ENCODE results near the gene BRF1. TPM values are rescaled to one million over a fixed set of nuclear protein-coding genes. Genes with fewer than 3 reads are reported as not detected.

BRF1 gene
- polyA plus RNA-seq, 1 donor = 29.7 TPM

DNA sequence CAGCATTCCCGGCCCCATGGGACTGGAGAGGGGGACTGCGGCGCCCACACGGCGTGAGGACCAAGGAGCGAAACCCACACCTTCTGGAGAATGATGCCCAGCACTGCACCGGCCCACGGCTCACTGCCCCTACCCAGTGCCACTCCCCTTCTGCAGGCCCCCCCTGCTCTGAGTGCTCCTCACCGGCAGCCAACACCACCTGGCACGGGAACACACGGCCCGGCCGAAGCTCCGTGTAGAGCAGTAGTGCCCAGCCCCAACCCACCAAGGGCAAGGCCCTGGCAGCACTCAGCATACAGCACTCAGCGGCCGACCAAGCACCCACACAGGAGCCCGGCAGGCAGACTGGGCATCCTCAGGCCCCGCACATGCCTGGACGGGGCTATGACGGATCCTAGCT, 39.0 kb downstream of the BRF1 start:
- no peak for DNase-seq

DNA sequence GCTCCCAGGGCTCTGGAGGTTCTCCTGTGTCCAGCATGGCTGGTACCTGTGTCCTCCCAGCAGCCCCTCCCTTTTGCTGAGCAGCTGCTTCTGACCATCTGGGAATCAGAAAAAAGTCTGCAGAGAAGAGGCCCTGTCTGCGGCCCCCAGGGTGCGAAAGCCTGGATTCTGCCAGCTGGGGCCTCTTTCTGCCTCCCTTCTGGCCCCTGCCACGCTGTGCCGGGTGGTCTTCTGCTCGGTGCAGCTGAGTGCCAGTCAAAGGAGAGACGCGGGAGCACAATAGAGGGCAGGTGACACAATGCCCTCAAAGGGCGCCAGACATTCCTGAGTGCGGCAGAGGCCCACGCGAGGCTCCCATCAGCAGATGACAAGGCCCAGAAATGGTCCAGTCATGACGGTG, 39.8 kb downstream of the BRF1 start:
- DNase-seq = no peak

DNA sequence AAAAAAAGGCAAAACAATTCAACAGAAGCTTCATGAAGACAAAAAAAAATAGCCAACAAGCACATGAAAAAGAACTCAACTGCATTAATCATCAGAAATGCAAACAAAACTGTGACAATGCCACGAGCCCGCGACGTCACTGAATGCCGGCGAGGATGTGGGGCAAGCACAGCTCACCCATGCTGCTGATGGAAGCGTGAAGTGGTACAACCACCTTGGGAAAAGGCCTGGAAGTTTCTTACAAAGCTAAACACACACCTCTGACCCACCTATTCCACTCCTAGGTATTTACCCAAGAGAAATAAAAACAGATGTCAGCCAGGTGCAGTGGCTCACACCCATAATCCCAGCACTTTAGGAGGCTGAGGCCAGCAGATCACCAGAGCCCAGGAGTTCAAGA, 42.0 kb downstream of the BRF1 start:
- no peak for DNase-seq

DNA sequence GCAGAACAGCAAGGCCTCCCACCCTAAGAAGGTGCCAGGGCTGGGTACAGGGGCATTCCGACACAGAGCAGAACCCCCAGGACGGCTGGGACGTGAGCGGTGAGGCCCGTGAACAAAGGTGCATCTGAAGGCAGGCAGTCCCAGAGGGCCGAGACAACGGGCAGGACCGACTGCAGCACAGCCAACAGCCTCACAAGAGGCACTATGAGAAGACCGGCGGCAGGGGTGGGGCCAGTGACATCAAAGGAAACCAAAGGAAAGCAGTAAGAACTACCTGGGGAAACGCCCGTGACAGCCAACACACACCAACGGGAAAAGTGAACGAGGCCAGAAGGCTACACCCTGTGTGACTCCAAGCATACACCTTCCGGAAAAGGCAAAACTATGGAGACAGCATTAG, 43.3 kb downstream of the BRF1 start:
- DNase-seq = no peak

DNA sequence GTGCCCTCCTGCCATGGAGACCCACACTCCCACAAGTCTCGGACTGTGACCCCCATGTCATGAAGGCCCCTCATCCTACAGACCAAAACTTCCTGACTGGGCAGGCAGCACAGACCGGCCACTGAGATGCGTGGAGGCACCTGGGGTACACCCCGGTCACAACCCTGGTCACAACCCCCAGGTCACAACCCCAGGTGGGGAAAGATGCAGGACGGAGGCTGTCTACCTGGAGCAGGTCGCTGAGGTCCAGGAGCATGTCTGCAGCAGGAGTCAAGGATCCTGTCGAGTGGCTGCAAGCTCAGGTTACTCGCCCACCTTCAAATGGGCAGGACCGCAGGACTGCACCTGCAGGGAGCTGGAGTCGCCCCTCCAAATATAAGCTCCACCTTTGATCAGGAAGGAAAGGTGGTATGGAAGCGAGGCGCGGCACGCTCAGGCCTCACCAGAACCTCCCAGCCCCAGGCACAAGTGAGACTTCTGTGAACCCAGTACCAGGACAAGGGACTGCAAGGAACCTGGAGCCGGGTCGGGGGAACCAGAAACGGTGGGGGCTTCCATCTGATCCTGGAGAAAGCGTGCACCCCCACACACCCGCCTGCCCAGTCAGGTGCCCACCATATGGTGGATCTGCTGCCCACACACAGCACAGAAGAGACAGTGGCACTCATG, 44.4 kb downstream of the BRF1 start:
- no peak for DNase-seq

DNA sequence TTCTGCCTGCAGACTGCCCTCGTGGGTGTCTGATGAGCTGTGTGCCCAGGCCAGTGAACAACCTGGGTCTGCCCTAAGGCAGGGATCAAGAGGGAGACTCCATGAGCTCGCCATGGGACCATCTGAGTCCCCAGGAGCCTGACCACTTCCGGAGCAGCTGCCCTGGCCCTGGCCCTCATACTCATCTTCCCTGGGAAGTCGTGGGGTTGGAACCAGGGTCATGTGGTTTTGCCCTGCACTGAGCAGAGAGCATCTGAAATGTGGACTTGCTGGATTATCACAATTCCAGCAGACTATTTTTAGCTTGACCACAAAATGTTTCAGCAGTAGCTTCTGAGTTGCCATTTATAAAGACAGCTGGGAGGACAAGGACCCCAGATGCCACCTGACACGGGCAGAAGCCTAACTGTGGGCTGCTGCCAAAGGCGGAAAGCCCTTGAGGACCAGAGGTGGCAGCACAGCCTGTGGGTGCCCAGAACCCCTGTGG, 45.7 kb downstream of the BRF1 start:
- DNase-seq = no peak

DNA sequence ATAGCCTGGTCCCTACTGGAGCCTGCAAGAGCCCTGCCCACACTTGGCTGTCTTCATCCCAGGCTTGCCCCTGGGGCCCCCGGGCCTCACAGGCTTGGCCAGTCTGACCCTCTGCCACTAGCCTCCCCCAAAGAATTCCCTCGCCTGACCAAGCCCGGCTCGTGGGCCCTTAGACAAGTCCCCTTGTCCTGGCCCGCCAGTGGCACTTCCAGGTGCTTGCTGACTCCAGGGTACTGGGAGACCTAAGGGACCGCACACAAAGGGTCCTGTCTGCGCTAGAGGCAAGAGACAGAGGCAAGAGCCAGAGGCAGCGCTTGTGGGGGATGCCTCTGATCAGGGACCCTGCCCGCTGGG, 47.5 kb downstream of the BRF1 start:
- DNase-seq = no peak

DNA sequence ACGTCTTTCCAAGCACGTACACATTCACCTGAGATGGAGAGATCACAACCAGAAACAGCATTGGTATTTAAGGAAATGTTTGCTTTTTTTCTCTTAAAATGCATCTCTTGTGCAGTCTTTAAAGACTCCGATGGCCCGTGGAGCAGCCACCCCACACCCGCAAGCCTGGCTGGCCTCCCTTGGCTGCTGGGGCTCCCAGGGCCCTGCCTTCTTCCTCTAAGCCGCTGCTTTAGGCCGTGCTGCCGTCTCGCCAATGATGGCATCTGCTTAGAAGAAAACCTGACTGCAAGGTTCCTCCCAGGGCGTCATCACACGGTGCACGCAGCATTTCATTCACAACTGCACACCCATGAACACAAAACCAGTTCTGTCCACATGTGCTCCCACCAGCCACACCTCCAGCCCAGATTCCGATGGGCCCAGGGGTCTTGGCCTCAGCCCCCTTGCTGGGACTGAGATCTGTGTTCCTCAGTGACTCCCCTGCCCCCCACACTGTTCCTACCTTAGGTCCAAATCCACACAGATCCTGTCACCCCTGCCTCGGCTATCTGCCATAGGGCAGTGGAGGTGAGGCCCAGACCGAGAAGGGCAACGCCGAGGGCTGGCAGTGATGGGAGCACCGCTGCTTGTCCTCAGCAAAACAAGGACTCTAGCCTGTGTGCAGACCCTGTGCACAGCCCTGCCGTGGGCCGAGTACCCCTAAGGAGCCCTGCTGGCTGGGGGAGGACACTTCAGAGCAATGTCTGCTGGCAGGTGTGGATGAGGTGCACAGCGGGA, 48.1 kb downstream of the BRF1 start:
- no peak for DNase-seq

DNA sequence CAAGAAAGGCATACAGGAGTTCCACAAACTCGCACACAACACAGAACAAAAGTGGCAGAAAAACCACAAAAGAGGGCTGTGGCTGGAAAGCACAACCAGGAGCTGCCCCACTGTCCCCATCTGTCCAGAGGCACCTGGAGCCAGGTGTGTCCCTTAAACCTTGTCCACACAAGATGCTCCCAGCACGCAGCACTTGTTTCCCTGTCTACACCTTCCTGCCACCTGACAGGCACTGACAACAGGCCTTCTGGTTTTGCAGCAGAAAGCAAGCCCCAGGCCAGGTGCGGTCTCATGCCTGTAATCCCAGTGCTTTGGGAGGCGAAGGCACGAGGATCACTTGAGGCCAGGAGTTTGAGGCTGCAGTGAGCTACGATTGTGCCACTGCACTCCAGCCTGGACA, 48.9 kb downstream of the BRF1 start:
- no peak for DNase-seq

DNA sequence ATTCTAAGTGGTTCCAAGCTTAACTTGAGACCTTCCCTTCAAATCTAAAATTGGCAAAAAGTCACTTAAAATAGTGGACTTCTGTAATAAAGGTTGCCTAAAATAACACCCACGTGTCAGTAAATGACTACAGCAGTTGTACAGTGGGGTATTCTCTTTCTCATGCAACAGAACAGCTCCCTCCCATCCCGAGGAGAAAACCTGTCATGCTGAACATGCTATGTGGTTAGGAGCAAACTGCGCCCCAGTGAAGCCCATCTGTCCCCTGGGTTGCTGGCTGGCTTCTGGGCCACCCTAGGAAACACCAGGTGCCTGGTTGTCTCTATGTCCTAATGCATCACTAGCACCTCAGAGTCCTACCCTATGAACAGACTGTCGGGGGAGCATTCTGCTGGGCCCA, 49.8 kb downstream of the BRF1 start:
- no peak for DNase-seq

DNA sequence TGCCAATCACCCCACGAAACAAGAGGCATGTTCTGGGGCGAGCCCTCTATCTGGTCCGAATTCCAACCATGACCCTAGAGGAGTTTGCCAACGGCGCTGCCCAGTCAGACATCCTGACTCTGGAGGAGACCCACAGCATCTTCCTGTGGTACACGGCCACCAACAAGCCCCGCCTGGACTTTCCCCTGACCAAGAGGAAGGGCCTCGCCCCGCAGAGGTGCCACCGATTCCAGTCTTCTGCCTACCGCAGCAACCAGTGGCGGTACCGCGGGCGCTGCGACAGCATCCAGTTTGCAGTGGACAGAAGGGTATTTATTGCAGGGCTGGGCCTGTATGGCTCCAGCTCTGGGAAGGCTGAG, 50.8 kb downstream of the BRF1 start:
- no peak for DNase-seq

DNA sequence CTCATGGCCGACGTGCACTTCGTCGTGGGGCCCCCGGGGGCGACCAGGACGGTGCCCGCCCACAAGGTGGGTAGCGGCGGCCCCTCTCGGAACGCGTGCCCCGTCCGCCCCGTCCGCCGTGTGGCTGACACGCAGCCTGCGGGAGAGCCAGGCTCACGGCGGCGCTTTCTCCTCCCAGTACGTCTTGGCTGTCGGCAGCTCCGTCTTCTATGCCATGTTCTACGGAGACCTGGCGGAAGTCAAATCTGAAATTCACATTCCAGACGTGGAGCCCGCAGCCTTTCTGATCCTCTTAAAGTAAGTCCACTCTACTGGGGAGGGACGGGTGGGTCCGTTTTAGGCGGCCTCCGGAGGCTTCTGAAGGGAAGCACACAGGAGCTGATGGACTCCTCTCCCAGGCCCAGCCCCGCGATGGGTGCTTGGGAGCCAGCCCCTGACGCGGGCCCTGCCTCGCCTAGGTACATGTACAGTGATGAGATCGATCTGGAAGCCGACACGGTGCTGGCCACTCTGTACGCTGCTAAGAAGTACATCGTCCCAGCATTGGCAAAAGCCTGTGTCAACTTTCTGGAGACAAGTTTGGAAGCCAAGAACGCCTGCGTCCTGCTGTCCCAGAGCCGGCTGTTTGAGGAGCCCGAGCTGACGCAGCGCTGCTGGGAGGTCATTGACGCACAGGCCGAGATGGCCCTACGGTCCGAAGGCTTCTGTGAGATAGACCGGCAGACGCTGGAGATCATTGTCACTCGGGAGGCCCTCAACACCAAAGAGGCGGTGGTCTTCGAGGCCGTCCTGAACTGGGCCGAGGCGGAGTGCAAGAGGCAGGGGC, 51.4 kb downstream of the BRF1 start:
- no peak for DNase-seq

DNA sequence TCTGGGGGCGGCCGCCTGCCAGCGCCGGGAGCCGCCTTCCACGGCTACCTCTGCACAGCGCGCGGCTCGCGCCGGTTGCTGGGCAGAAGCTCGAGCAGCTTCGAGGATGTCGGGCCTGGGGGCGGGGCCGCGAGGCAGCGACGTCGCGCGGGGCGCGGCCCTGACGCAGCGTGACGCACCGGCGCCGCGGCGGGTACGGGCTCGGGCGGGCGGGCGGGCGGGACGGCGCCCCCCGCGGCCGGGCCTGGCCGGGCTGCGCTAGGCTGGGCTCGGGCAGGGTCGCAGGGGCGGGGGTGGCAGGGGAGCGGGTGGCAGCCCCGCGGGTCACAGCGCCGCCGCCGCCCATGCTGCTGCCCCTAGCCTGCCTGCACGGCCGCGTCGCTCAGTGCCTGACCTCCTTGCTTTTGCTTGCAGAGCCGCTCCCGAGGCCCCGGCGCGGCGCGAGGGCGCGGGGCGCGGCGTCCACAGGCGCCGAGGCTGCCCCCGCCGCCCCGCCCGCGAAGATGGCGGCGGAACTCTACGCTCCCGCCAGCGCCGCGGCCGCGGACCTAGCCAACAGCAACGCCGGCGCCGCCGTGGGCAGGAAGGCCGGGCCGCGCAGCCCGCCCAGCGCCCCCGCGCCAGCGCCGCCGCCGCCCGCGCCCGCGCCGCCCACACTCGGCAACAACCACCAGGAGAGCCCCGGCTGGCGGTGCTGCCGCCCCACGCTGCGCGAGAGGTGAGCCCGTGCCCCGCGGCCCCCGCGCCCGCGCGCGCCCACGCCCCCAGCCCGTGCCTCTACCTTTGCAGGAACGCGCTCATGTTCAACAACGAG, 52.2 kb downstream of the BRF1 start, which contains the start of gene BTBD6:
TSS of gene BTBD6 (plus strand) at position 166 of the 814 bp plus-strand sequence. CDS start at position 345, 179 bp downstream.
- DNase-seq = peak; percentile 93

DNA sequence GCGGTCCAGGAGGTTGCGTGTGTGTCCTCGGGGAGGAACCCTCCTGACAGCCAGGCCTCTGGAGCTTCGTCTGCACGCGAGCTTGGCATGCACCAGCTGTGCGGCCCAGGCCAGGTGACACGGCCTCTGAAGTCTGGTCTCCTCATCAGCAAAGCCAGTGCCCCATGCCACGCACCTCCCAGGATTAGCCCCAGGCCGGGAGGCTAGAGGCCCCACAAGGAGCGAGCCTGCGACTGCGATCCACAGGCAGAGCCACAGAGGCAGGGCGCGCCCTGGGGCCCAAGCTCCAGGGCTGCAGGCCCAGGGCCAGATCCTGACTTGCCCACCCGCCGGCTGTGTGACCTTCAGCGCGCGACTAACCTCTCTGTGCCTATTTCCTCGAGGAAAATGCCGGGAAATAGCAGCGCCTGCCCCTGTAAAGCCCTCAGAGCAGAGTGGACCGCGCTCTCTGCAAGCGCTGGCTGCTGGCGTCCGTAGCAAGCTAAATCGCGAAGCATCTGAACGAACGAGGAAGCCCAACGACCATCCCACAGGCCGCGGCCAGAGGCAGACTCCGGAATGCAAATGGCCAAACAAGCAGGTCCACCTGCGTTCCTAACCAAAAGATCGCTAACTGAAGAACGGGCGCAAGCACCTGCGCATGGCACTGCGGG, 53.0 kb downstream of the BRF1 start:
- no peak for DNase-seq

DNA sequence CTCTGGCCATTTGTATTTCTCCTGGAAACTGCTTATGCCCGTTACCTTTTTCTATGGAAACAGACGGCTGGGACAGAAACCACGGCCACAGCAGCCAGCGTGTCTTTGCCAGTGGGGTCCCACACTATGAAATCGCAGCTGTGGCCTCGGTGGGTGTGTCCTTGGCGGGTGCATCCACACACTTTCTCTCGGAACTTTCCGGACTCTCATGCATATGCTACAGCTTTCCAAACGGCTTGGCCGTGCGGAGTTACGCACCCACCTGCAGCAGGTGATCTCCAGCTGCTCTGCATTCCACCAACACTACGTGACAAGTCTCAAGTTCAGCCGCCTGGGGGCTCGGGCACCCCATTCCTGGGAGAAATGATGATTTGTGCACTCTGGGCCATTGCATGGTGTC, 53.8 kb downstream of the BRF1 start:
- DNase-seq = no peak

DNA sequence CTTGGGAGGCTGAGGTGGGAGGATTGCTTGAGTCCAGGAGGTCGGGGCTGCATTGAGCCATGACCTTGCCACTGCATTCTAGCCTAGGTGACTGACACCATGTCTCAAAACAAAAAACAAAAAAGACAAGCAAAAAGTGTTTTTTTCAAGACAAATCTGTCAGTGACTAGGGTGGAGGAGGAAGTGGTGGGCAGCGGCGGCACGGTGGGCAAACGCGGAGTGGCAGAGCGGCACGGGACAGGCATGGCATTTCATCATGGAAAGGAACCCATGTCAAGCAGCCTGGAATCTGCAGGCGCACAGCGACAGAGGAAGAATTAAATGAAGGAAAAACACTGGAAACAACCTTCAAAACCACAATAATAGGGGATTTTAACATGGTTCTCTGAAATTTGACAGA, 56.5 kb downstream of the BRF1 start:
- no peak for DNase-seq

DNA sequence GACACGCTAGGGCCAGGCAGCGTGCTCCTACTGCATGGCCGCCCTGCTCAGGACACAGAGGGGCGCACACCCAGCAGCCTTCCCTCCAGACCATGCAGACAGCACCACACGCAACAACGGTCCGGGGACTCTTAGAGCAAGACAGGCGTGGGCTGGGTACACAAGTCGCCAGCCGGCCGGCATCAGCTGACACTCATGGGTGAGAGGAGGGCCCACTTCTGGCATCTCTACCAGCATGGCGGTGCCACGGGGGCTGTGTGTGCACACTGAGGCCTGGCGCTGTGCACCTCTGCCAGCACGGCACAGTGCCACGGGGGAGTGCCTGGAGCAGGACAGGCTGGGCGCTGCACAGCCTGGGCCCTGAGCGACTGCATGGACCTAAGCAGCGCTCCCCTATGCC, 59.2 kb downstream of the BRF1 start:
- no peak for DNase-seq

DNA sequence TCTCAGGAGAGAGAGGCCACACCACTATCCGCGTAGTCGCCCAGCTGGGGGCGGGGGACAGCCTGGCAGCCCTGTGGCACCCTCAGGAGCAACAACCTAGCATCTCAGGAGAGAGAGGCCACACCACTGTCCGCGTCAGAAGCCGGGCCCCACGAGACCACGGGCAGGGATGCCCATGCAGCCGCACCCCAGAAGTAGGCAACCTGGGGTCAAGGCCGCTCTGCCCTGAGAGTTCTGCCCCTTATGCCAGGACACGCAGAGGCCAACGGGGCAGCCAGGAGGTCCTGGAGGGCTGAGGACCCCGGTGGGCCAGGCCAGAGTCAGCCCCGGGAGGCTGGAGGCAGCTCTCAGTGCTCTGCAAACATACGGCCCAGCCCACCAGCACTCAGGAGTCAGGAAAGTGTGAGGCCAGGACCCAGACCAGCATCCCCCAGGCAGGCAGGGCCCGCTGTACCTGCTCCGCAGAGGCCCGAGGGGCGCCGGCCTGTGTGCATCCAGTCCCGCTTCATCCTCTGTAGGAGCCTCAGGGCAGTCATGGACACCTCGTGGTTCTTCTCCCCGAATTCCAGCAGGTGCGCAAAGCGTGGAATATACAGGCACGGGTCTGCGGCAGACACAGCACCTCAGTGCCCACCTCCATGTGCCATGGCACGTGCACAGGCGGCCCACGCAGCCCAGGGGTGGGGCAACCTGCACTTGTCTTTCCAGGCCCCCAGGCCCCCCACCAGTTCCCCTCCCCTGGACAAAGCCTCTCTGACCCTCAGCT, 59.8 kb downstream of the BRF1 start:
- no peak for DNase-seq

DNA sequence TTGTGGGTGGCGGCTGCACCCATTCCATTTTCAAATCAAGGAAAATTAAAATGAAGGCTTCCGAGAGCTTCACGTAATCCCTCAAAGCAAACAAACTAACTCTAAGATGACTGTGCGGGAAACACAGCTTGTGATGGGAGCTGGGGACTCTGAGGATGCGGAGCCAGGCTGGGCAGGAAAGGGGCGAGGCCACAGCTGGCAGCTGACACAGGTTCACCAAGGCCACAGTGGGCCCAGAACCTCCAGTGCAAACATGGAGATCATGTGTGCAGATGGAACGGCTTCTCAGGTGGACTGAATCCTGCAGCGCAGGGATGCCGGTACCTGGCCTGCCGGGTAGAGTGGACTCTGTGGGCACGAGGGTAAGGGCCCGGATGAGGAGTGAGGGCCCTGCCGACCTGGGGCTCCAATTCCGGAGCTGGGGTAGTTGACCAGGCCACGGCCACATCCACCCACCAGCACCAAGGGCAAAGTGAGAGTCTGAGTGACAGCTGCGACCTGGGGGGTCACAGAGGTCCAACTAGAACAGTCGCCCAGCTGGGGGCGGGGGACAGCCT, 71.6 kb downstream of the BRF1 start:
- no peak for DNase-seq

DNA sequence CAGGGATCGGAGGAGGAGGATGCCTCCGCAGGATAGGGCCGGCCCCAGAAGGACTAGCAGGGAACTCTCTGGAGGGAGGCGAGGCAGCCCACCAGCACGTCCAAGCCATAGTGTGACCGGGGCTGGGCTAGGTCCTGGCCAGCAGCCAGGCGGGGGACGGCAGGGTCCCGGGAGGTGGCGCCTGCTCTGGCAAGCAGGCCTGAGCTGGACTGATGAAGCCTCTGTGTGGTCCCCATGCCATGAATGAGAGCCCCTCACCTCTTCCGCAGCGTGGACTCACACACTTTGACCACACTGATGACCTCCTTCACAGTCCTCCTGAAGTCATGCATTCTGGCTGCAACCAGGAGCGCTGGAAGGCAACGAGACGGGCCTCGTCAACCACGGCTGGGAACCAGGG, 72.2 kb downstream of the BRF1 start:
- no peak for DNase-seq

DNA sequence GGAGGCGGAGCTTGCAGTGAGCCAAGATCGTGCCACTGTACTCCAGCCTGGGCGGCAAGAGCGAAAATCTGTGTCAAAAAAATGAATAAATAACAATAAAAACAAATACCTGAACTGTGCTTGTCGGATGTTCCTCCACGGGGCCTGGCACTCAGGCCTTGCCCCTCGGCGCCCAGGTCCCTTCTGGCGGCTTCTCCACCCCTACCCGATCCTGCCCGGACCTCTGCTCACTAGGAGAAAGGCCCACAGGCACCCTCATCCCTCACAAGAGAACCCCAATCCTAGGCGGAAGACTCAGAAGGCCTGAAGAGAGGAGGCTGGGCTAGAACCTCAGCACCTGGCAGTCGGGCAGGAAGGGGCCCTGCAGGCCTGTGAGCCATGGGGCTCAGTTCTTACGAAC, 73.5 kb downstream of the BRF1 start:
- DNase-seq = no peak

Data from hindlimb muscle (tissue), 1 donor.